Natural killer cell (primary cell): ENCODE measurements around the gene CUX1. TPM values are rescaled to one million over a fixed set of nuclear protein-coding genes. Genes with fewer than 3 reads are reported as not detected.

Source experiments
- ATAC-seq, 3 donors: fragments of 150-1000 bp in 2 of 3; fragments of 200-7000 bp in 1 of 3; cut with Tn5 transposase; 1 replicate in 1 of 3; 2 replicates in 2 of 3; pipeline ENCODE4 v1.10.0; 2021; ENCODE audit warnings: mild to moderate bottlenecking in 2 of 3, moderate library complexity in 2 of 3
- DNase-seq, 2 donors: peaks; one replicate each; pipeline versions ENCODE4 v3.0.0 to v3.0.0-alpha.2; 2013 to 2021; ENCODE audit warnings: mixed read lengths in 1 of 2
- H3K27ac ChIP-seq: one replicate; pipeline ENCODE4 v1.5.1; 2013; ENCODE audit warnings: mild to moderate bottlenecking, low read length
- H3K27me3 ChIP-seq: one replicate; pipeline ENCODE4 v1.6.1; 2013; ENCODE audit warnings: low read length; ENCODE audit not compliant: control insufficient read depth, insufficient read depth
- H3K36me3 ChIP-seq: one replicate; pipeline ENCODE4 v1.6.1; 2013; ENCODE audit warnings: low read length; ENCODE audit not compliant: control insufficient read depth, insufficient read depth
- H3K4me1 ChIP-seq: one replicate; pipeline ENCODE4 v1.6.1; 2013; ENCODE audit warnings: low read length; ENCODE audit not compliant: control insufficient read depth, insufficient read depth
- H3K4me3 ChIP-seq: one replicate; pipeline ENCODE4 v1.5.1; 2013; ENCODE audit warnings: low read length
- H3K9me3 ChIP-seq: one replicate; pipeline ENCODE4 v1.6.1; 2013; ENCODE audit warnings: low read length; ENCODE audit not compliant: control insufficient read depth, insufficient read depth
- H3K27ac Mint-ChIP-seq, 2 donors: one replicate each; pipeline ENCODE4 v1.8.0; 2022; ENCODE audit warnings: mild to moderate bottlenecking in 2 of 2, mixed read lengths in 2 of 2, moderate library complexity in 1 of 2
- H3K27me3 Mint-ChIP-seq, 2 donors: one replicate each; pipeline ENCODE4 v1.8.0; 2022; ENCODE audit warnings: low read depth in 2 of 2, mixed read lengths in 2 of 2
- H3K36me3 Mint-ChIP-seq: one replicate; pipeline ENCODE4 v1.8.0; 2022; ENCODE audit warnings: mixed read lengths
- H3K4me1 Mint-ChIP-seq, 2 donors: one replicate each; pipeline ENCODE4 v1.8.0; 2022; ENCODE audit warnings: mixed read lengths in 2 of 2
- H3K4me3 Mint-ChIP-seq: one replicate; pipeline ENCODE4 v1.8.0; 2022; ENCODE audit warnings: mild to moderate bottlenecking, moderate library complexity, mixed read lengths
- H3K9me3 Mint-ChIP-seq, 2 donors: one replicate each; pipeline ENCODE4 v1.8.0; 2022; ENCODE audit warnings: mixed read lengths in 2 of 2
- WGBS: methylation state at CpG from one replicate; pipeline ENCODE4 v1.1.7; 2013; ENCODE audit warnings: missing lambda C conversion rate; ENCODE audit not compliant: insufficient coverage; 5-methylcytosine and 5-hydroxymethylcytosine counted together
- intact Hi-C: fragments of 100-400 bp; cut with micrococcal nuclease; formaldehyde crosslinking; loops from one replicate; pipeline ENCODE4 v1.14.2; 2022
- total RNA-seq, 4 donors: library from RNA; stranded (reverse); fragments of 120-200 nt in 1 of 4; gene quantifications; one replicate each; pipeline versions ENCODE4 v1.2.3 to v1.2.4, GENCODE V29; 2013 to 2022
- TF ChIP-seq, protein P1 (sequence below): fragments of 200-600 bp; IDR thresholded peaks from one replicate; pipeline ENCODE4 v1.8.0; 2022; ENCODE audit warnings: antibody characterized with exemption

The CUX1 gene
- total RNA-seq, 3 donors from 2014 or later (not counting 1 experiment from before 2014, with no cell fraction given) = 59.8 to 77.4 (median 73.6) TPM

DNA sequence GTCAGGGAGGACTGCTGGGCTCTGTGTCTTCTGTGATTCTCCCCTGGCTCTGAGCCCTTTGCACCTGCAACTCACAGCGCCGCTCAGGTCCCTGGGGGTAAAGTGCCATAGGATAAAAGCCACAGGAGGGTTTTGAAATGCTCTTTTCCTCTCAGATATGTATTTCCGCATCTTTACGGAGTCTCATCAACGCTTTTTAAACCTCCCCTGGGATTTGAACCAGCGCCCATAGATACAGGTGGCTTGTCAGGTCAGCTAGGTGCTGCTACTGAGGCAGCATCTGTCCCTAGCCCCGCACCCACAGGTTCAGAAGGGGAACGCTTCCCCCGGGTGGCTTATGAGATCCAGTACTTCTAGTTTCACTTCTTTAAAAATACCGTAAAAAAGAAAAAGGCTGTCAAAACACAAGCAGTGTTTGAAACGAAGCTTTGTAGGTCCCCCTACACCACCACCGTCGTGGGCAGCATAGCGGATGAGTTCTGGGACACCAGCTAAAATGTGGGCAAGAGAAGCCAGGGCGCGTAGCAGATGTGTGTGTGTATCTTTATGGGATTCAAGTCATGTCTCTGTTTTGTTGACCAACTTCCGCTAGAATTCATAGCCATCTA lies 173.5 kb downstream of the CUX1 start:
- no peaks in the 10 kb centered on the region for H3K27me3 Mint-ChIP-seq

DNA sequence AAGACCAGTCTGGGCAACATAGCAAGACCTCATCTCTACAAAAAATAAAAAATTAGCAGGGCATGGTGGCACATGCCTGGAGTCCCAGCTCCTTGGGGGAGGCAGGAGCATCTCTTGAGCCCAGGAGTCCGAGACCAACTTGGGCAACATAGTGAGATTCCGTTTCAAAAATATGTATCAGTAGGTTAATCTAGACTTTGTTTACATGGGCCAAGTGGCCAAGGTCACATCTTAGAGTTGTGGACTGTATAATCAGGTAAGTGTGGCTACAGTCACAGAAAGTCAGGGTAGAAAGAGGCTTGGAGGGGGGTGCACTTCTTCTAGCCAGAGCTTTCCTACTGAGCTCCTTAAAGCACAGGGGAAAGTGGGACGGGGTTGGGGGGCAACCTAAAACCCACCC lies 174.4 kb downstream of the CUX1 start:
- no peaks in the 10 kb centered on the region for H3K36me3 ChIP-seq
- Mint-ChIP-seq H3K27me3 (no peaks in the 10 kb centered on the region), H3K4me3 (no peak overlapping the region), H3K9me3 (no peaks in the 10 kb centered on the region), H3K36me3 (no peaks in the 10 kb centered on the region), H3K27ac (peak overlapping the region in 1 of 2 donors; percentile 87), H3K4me1 (peaks cover 27 to 61% of the 10 kb centered on the region in 2 donors)
- no peak overlapping the region for H3K4me3 ChIP-seq
- peaks cover 24% of the 10 kb centered on the region for H3K4me1 ChIP-seq
- no peaks in the 10 kb centered on the region for H3K9me3 ChIP-seq
- TF ChIP-seq, protein P1, sequence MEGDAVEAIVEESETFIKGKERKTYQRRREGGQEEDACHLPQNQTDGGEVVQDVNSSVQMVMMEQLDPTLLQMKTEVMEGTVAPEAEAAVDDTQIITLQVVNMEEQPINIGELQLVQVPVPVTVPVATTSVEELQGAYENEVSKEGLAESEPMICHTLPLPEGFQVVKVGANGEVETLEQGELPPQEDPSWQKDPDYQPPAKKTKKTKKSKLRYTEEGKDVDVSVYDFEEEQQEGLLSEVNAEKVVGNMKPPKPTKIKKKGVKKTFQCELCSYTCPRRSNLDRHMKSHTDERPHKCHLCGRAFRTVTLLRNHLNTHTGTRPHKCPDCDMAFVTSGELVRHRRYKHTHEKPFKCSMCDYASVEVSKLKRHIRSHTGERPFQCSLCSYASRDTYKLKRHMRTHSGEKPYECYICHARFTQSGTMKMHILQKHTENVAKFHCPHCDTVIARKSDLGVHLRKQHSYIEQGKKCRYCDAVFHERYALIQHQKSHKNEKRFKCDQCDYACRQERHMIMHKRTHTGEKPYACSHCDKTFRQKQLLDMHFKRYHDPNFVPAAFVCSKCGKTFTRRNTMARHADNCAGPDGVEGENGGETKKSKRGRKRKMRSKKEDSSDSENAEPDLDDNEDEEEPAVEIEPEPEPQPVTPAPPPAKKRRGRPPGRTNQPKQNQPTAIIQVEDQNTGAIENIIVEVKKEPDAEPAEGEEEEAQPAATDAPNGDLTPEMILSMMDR = no peak
- WGBS = 91% methylated on average over 3 of the region's 3 CpGs
- DNase-seq (no peak), ATAC-seq (no peak)
- intact Hi-C loops = no loop called here
- no peaks in the 10 kb centered on the region for H3K27me3 ChIP-seq
- H3K27ac ChIP-seq = no peak overlapping the region

More for the DNA sequence above, 173.5 kb downstream of the CUX1 start:
- peak in 2 of 3 donors; percentile 36 to 62 for ATAC-seq
- Mint-ChIP-seq H3K4me3 (peak overlapping the region; percentile 84), H3K4me1 (peaks cover 23 to 54% of the 10 kb centered on the region in 2 donors), H3K9me3 (no peaks in the 10 kb centered on the region), H3K36me3 (no peaks in the 10 kb centered on the region), H3K27ac (peak overlapping the region; percentile 64 to 87)
- peak overlapping the region; percentile 14 for H3K27ac ChIP-seq
- TF ChIP-seq, protein P1 = no peak
- H3K27me3 ChIP-seq = no peaks in the 10 kb centered on the region
- no peaks in the 10 kb centered on the region for H3K36me3 ChIP-seq
- intact Hi-C loops = no loop called here
- peaks cover 24% of the 10 kb centered on the region for H3K4me1 ChIP-seq
- 16% methylated on average over 17 of the region's 17 CpGs for WGBS
- H3K9me3 ChIP-seq = no peaks in the 10 kb centered on the region
- DNase-seq = peak in 1 of 2 donors; percentile 10
- no peak overlapping the region for H3K4me3 ChIP-seq

DNA sequence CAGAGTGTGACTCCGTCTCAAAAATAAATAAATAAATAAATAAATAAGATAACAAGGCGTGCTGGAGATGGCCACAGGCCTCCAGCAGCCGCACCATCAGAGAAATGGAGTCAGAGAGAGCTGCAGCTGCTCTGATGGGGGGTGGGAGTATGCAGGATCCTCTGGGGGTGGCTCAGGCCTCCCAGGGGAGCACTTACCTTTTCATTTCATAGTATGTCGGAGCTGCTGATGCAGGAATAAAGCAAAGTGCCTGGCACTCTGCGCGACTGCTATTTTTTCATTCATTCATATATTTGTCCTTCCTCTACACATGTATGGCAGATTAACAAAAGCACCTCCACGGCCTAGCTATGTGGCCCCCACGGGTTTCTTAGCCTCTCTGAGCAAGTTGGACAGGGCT lies 175.9 kb downstream of the CUX1 start:
- Mint-ChIP-seq H3K4me3 (no peak overlapping the region), H3K9me3 (no peaks in the 10 kb centered on the region), H3K4me1 (peaks cover 27 to 66% of the 10 kb centered on the region in 2 donors), H3K27ac (peak overlapping the region in 1 of 2 donors; percentile 17), H3K36me3 (no peaks in the 10 kb centered on the region), H3K27me3 (no peaks in the 10 kb centered on the region)
- DNase-seq (no peak), ATAC-seq (no peak)
- Histone ChIP-seq H3K4me1 (peaks cover 28% of the 10 kb centered on the region), H3K27ac (no peak overlapping the region), H3K4me3 (no peak overlapping the region), H3K9me3 (no peaks in the 10 kb centered on the region), H3K27me3 (no peaks in the 10 kb centered on the region), H3K36me3 (no peaks in the 10 kb centered on the region)
- TF ChIP-seq, protein P1 = no peak
- WGBS = 85% methylated on average over 7 of the region's 8 CpGs
- intact Hi-C loops = no loop called here

DNA sequence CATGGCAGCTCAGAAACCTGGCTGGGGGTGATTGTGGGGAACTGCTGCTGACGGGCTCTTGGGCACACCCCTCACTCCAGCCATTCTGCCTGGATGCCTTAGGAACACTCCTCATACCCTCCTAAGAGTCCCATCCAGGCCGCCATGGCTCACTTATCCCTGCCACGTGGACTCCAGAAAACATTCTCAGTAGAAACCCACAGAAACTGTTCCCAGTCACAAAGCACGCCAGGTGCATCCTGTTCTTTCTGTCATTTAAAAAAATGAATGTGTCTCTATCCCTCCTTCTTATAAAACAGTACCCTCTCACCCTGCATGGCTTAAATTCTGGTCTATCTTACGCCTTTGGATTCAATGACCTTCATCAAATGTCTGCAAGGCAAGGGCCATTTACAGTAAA lies 177.7 kb downstream of the CUX1 start:
- no peaks in the 10 kb centered on the region for H3K9me3 ChIP-seq
- no peak overlapping the region for H3K27ac ChIP-seq
- peaks cover 17% of the 10 kb centered on the region for H3K4me1 ChIP-seq
- H3K4me3 ChIP-seq = no peak overlapping the region
- Mint-ChIP-seq H3K9me3 (no peaks in the 10 kb centered on the region), H3K4me3 (no peak overlapping the region), H3K4me1 (peaks cover 23 to 52% of the 10 kb centered on the region in 2 donors), H3K36me3 (no peaks in the 10 kb centered on the region), H3K27ac (no peak overlapping the region), H3K27me3 (no peaks in the 10 kb centered on the region)
- H3K27me3 ChIP-seq = no peaks in the 10 kb centered on the region
- H3K36me3 ChIP-seq = no peaks in the 10 kb centered on the region
- TF ChIP-seq, protein P1 = no peak
- WGBS = 60% methylated on average over 5 of the region's 5 CpGs
- intact Hi-C loops = no loop called here
- no peak for ATAC-seq
- DNase-seq = no peak
